Measurements from ENCODE around the gene PEX14.

GRCh38 chr1:10606064-10606463 is 131.3 kb downstream of the PEX14 start:
- TF ChIP-seq, protein P1, sequence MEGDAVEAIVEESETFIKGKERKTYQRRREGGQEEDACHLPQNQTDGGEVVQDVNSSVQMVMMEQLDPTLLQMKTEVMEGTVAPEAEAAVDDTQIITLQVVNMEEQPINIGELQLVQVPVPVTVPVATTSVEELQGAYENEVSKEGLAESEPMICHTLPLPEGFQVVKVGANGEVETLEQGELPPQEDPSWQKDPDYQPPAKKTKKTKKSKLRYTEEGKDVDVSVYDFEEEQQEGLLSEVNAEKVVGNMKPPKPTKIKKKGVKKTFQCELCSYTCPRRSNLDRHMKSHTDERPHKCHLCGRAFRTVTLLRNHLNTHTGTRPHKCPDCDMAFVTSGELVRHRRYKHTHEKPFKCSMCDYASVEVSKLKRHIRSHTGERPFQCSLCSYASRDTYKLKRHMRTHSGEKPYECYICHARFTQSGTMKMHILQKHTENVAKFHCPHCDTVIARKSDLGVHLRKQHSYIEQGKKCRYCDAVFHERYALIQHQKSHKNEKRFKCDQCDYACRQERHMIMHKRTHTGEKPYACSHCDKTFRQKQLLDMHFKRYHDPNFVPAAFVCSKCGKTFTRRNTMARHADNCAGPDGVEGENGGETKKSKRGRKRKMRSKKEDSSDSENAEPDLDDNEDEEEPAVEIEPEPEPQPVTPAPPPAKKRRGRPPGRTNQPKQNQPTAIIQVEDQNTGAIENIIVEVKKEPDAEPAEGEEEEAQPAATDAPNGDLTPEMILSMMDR (IDR thresholded peaks at IDR 0.05 in 4 of 5, conservative IDR thresholded peaks at IDR 0.05 in 1 of 5) = no peak
- TF ChIP-seq POLR2A (IDR thresholded peaks at IDR 0.05) = no peak
